Retinal pigment epithelial cell (primary cell): ENCODE data around the gene SDK1.
A peak's percentile ranks its signal among the peaks of the same experiment; 100 is the strongest.

Source experiments
- DNase-seq: peaks from one replicate; pipeline ENCODE4 v3.0.0-alpha.2; 2010; ENCODE audit warnings: low read depth
- H3K4me3 ChIP-seq: 2 replicates; pipeline ENCODE4 v1.5.1; 2011; ENCODE audit warnings: mild to moderate bottlenecking, low read length, control low read depth, moderate library complexity
- CTCF ChIP-seq: conservative IDR thresholded peaks from 2 replicates; pipeline ENCODE4 v1.5.1; 2011; ENCODE audit warnings: low read depth, low read length, control low read depth, inconsistent platforms

The SDK1 gene

GRCh38 chr7:4282434-4283223, 981.6 kb downstream of the SDK1 start:
- peak; percentile 10 for DNase-seq
- H3K4me3 ChIP-seq, result no peak overlapping the region
- no peak for TF ChIP-seq CTCF

GRCh38 chr7:4286351-4286750, 985.3 kb downstream of the SDK1 start:
- no peak for DNase-seq
- no peak for TF ChIP-seq CTCF
- H3K4me3 ChIP-seq, result no peak overlapping the region

- TF ChIP-seq CTCF, result no peak
- no peak overlapping the region for H3K4me3 ChIP-seq
- DNase-seq, result no peak
Observed at GRCh38 chr7:4288791-4289394, 987.8 kb downstream of the SDK1 start.

GRCh38 chr7:4297165-4297917, 996.3 kb downstream of the SDK1 start:
- DNase-seq, result no peak
- no peak overlapping the region for H3K4me3 ChIP-seq
- no peak for TF ChIP-seq CTCF

- DNase-seq, result no peak
- H3K4me3 ChIP-seq, result no peak overlapping the region
- TF ChIP-seq CTCF, result no peak
Observed at GRCh38 chr7:4297918-4298219, 996.8 kb downstream of the SDK1 start.

GRCh38 chr7:4299431-4299830, 998.4 kb downstream of the SDK1 start:
- H3K4me3 ChIP-seq, result no peak overlapping the region
- TF ChIP-seq CTCF, result no peak

More at GRCh38 chr7:4299431-4299830, 998.4 kb downstream of the SDK1 start:
- no peak for DNase-seq
